RPMI8226 (cell line): ENCODE data around the gene RIMKLB.

ENCODE experiments used
- DNase-seq: peaks from one replicate; pipeline ENCODE4 v3.0.0-alpha.2; 2015

RIMKLB gene

GRCh38 chr12:8821591-8821990, 123.8 kb downstream of the RIMKLB start:
- no peak for DNase-seq

GRCh38 chr12:8822298-8822697, 124.5 kb downstream of the RIMKLB start, which contains the start of gene A2ML1:
A2ML1 (plus strand) TSS chr12:8822621; CDS start chr12:8822652, 31 bp downstream.
- DNase-seq = no peak

GRCh38 chr12:8823565-8824300, 125.9 kb downstream of the RIMKLB start:
- DNase-seq = no peak

- DNase-seq = no peak
These were observed 129.9 kb downstream of the RIMKLB start for GRCh38 chr12:8827551-8828256.

- no peak for DNase-seq
These were observed 130.7 kb downstream of the RIMKLB start for GRCh38 chr12:8828257-8829124.

DNA sequence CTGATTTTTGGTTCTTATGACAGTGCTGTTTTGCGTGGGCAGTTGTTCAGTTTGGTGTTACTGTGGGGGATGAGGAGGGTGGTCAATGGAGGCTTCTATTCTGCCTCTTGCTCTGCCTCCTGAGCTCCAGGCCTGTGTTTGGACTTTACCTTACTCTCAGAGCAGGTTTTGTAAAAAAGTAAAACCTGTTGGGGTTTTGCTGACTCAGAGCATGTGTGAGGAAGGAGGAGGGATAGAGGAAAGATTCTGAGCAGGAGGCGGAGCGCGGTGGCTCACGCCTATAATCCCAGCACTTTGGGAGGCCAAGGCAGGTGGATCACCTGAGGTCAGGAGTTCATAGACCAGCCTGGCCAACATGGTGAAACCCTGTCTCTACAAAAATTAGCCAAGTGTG, 131.3 kb downstream of the RIMKLB start:
- DNase-seq = no peak

DNA sequence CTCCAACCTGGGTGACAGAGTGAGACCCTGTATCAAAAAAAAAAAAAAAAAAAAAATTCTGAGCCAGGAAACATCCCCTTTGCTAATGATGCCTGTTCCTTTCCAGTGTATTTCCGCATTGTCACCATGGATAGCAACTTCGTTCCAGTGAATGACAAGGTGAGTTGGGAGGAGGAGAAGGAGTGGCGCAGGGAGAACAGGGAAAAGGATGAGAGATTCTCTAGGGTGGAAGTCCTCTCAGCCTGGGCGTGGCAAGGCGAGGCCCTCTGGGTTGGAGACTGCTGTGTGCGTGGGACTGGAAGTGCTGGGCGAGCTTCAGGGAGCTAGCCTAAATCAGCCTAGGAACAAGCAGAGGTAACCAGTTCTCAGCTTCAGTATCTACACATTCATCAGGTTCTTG, 131.8 kb downstream of the RIMKLB start:
- no peak for DNase-seq

GRCh38 chr12:8831116-8831515, 133.3 kb downstream of the RIMKLB start:
- no peak for DNase-seq

DNA sequence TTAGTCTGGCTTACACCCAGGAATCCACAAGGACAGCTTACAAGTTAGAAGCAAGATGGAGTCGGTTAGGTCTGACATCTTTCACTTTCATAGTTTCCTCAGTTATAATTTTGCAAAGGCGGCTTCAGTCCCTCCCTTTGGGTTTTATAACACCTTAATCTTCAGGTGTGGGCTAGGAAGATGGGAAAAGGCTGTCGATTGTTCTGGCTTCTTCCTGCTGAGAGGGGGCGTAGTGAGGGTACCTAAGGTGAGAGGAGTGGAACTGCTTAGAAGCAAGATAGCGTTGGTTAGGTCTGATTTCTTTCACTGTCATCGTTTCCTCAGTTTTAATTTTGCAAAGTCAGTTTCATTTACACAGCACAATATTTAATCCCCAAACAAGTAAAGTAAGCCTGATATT, 134.7 kb downstream of the RIMKLB start:
- DNase-seq = no peak
